Measurements from ENCODE around the gene MMP1. TPM values are rescaled to one million over a fixed set of nuclear protein-coding genes. Genes with fewer than 3 reads are reported as not detected.

Gene MMP1
- total RNA-seq (2021; fragmentation: NEBNext Ultra II Directional; extraction: Animal tissue kit (Norgen Biotek cat#: 25700)) = 1,000 to 10,000 TPM in 4 of 6 experiments, 100 to 1,000 TPM in 2; 523 to 1,218 (median 1,082) TPM
- long read RNA-seq, transcript MMP1-201 (10 exons, 1,970 nt) = major isoform, 419 of 500 reads
- long read RNA-seq, partial matches to known transcripts = 75 of 500 reads
- long read RNA-seq, other reads (novel, unspliced or antisense) = 6 of 500 reads

- Mint-ChIP-seq H3K4me3 (peak within 1 kb of the TSS; percentile 83), H3K4me1 (ENCODE audit: low read depth) (peaks cover 76% of the 10 kb centered on the region), H3K9me3 (no peaks in the 10 kb centered on the region), H3K36me3 (ENCODE audit: low read depth) (peaks cover 10% of the 10 kb centered on the region; the same call in 1 of the 2 replicates), H3K27ac (peak within 1 kb of the TSS; percentile 93), H3K27me3 (ENCODE audit: insufficient read depth) (peaks cover 3% of the 10 kb centered on the region; the same call in 1 of the 2 replicates)
- no peak for TF ChIP-seq CTCF (IDR thresholded peaks at IDR 0.05)
- peak; percentile 86 for DNase-seq
These were observed at the start of gene MMP1 for GRCh38 chr11:102798012-102798746. TSS of gene MMP1 (minus strand) at chr11:102798160. CDS start at chr11:102798092, 68 bp downstream.

GRCh38 chr11:102846292-102846691, 48.3 kb upstream of the MMP1 start:
- no peaks in the 10 kb centered on the region for H3K9me3 Mint-ChIP-seq
- H3K4me3 Mint-ChIP-seq = no peak overlapping the region; the same call in 1 of the 2 replicates
- DNase-seq = peak; percentile 27
- H3K27me3 Mint-ChIP-seq (ENCODE audit: insufficient read depth) = no peaks in the 10 kb centered on the region
- H3K4me1 Mint-ChIP-seq (ENCODE audit: low read depth) = peaks cover 86% of the 10 kb centered on the region
- TF ChIP-seq CTCF (IDR thresholded peaks at IDR 0.05) = no peak
- H3K36me3 Mint-ChIP-seq (ENCODE audit: low read depth) = no peaks in the 10 kb centered on the region
- H3K27ac Mint-ChIP-seq = peak overlapping the region; percentile 40

- H3K27ac Mint-ChIP-seq = peak within 1 kb of the TSS; percentile 77
- H3K4me1 Mint-ChIP-seq (ENCODE audit: low read depth) = peaks cover 58% of the 10 kb centered on the region
- no peaks in the 10 kb centered on the region; the same call in 1 of the 2 replicates for H3K27me3 Mint-ChIP-seq (ENCODE audit: insufficient read depth)
- H3K36me3 Mint-ChIP-seq (ENCODE audit: low read depth) = peaks cover 5% of the 10 kb centered on the region; the same call in 1 of the 2 replicates
- peak within 1 kb of the TSS; percentile 79 for H3K4me3 Mint-ChIP-seq
- no peaks in the 10 kb centered on the region for H3K9me3 Mint-ChIP-seq
- TF ChIP-seq CTCF (IDR thresholded peaks at IDR 0.05) = no peak
- peak; percentile 74 for DNase-seq
These were observed 45.5 kb upstream of the MMP1 start, which contains the start of gene MMP3 for GRCh38 chr11:102843489-102843888. TSS of gene MMP3 (minus strand) at chr11:102843609. CDS start at chr11:102843546, 63 bp downstream.

GRCh38 chr11:102842930-102843329, 45.0 kb upstream of the MMP1 start:
- no peaks in the 10 kb centered on the region for H3K9me3 Mint-ChIP-seq
- peak overlapping the region; percentile 77 for H3K27ac Mint-ChIP-seq
- peaks cover 5% of the 10 kb centered on the region; the same call in 1 of the 2 replicates for H3K36me3 Mint-ChIP-seq (ENCODE audit: low read depth)
- peaks cover 56% of the 10 kb centered on the region for H3K4me1 Mint-ChIP-seq (ENCODE audit: low read depth)
- H3K27me3 Mint-ChIP-seq (ENCODE audit: insufficient read depth) = no peaks in the 10 kb centered on the region; the same call in 1 of the 2 replicates
- TF ChIP-seq CTCF (IDR thresholded peaks at IDR 0.05) = no peak
- DNase-seq = no peak
- peak overlapping the region; percentile 79 for H3K4me3 Mint-ChIP-seq

GRCh38 chr11:102840018-102840417, 42.1 kb upstream of the MMP1 start:
- Mint-ChIP-seq H3K27ac (no peak overlapping the region), H3K36me3 (ENCODE audit: low read depth) (peaks cover 5% of the 10 kb centered on the region; the same call in 1 of the 2 replicates), H3K27me3 (ENCODE audit: insufficient read depth) (no peaks in the 10 kb centered on the region; the same call in 1 of the 2 replicates), H3K4me1 (ENCODE audit: low read depth) (peaks cover 59% of the 10 kb centered on the region), H3K9me3 (no peaks in the 10 kb centered on the region), H3K4me3 (no peak overlapping the region)
- TF ChIP-seq CTCF (IDR thresholded peaks at IDR 0.05) = no peak
- no peak for DNase-seq

All from HFFc6 (cell line).